C4-2B (cell line): ENCODE data around the gene LRBA.

ENCODE experiments used
- ZFX ChIP-seq: fragments of 450-650 bp; IDR thresholded peaks from 2 replicates; pipeline ENCODE4 v1.6.1; 2017
- TF ChIP-seq, protein P1 (sequence below): fragments of 450-650 bp; conservative IDR thresholded peaks from 2 replicates; pipeline ENCODE4 v1.5.1; 2017; ENCODE audit warnings: mild to moderate bottlenecking

GRCh38 chr4:151035911-151036310 lies 20.8 kb upstream of the LRBA start:
- TF ChIP-seq, protein P1, sequence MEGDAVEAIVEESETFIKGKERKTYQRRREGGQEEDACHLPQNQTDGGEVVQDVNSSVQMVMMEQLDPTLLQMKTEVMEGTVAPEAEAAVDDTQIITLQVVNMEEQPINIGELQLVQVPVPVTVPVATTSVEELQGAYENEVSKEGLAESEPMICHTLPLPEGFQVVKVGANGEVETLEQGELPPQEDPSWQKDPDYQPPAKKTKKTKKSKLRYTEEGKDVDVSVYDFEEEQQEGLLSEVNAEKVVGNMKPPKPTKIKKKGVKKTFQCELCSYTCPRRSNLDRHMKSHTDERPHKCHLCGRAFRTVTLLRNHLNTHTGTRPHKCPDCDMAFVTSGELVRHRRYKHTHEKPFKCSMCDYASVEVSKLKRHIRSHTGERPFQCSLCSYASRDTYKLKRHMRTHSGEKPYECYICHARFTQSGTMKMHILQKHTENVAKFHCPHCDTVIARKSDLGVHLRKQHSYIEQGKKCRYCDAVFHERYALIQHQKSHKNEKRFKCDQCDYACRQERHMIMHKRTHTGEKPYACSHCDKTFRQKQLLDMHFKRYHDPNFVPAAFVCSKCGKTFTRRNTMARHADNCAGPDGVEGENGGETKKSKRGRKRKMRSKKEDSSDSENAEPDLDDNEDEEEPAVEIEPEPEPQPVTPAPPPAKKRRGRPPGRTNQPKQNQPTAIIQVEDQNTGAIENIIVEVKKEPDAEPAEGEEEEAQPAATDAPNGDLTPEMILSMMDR = no peak
- no peak for TF ChIP-seq ZFX
